Loucy (cell line): ENCODE results near the gene ENTPD8.

Experiments
- H2AFZ ChIP-seq: fragments of 200-600 bp; sonication (generic); 2 replicates; pipeline ENCODE4 v1.6.0; 2016; ENCODE audit warnings: antibody characterized with exemption, mild to moderate bottlenecking, low read length, moderate library complexity
- H3F3A ChIP-seq: fragments of 200-600 bp; 2 replicates; pipeline ENCODE4 v1.6.0; 2016; ENCODE audit warnings: antibody characterized with exemption, low read depth, mild to moderate bottlenecking
- H3K27me3 ChIP-seq: fragments of 200-600 bp; sonication (generic); 2 replicates; pipeline ENCODE4 v1.6.1; 2014; ENCODE audit warnings: low read length, mild to moderate bottlenecking; ENCODE audit not compliant: insufficient read depth, poor library complexity, severe bottlenecking
- H3K36me3 ChIP-seq: fragments of 200-600 bp; sonication (generic); 2 replicates; pipeline ENCODE4 v1.6.1; 2016; ENCODE audit warnings: low read length; ENCODE audit not compliant: insufficient read depth
- H3K4me1 ChIP-seq: fragments of 200-600 bp; sonication (generic); 2 replicates; pipeline ENCODE4 v1.5.1; 2014; ENCODE audit warnings: low read length, mild to moderate bottlenecking; ENCODE audit not compliant: insufficient read depth, poor library complexity, severe bottlenecking
- H3K4me2 ChIP-seq: fragments of 200-600 bp; sonication (generic); 2 replicates; pipeline ENCODE4 v1.6.0; 2014; ENCODE audit warnings: antibody characterized with exemption, low read length, low read depth, mild to moderate bottlenecking; ENCODE audit not compliant: poor library complexity, severe bottlenecking
- H3K4me3 ChIP-seq: fragments of 200-600 bp; sonication (generic); 2 replicates; pipeline ENCODE4 v1.5.1; 2014; ENCODE audit warnings: low read length, mild to moderate bottlenecking, mixed read lengths; ENCODE audit not compliant: poor library complexity, severe bottlenecking
- H3K79me2 ChIP-seq: fragments of 200-600 bp; sonication (generic); 2 replicates; pipeline ENCODE4 v1.6.1; 2014; ENCODE audit warnings: low read length; ENCODE audit not compliant: insufficient read depth
- H3K9ac ChIP-seq: fragments of 200-600 bp; sonication (generic); 2 replicates; pipeline ENCODE4 v1.6.0; 2014; ENCODE audit warnings: mild to moderate bottlenecking, low read depth, low read length, moderate library complexity; ENCODE audit not compliant: poor library complexity, severe bottlenecking
- H3K9me2 ChIP-seq: fragments of 200-600 bp; sonication (generic); replicated peaks from 2 replicates; pipeline ENCODE4 v1.6.1; 2016; ENCODE audit warnings: low read depth, low read length, mixed read lengths
- H3K9me3 ChIP-seq: fragments of 200-600 bp; sonication (generic); 2 replicates; pipeline ENCODE4 v1.6.1; 2014; ENCODE audit warnings: mild to moderate bottlenecking, antibody characterized with exemption, low read length, low read depth; ENCODE audit not compliant: insufficient read depth
- H4K20me1 ChIP-seq: fragments of 200-600 bp; sonication (generic); 2 replicates; pipeline ENCODE4 v1.6.0; 2014; ENCODE audit warnings: antibody characterized with exemption, low read length, mild to moderate bottlenecking; ENCODE audit not compliant: insufficient read depth, poor library complexity, severe bottlenecking
- EZH2phosphoT487 ChIP-seq: fragments of 200-600 bp; IDR thresholded peaks from 2 replicates; pipeline ENCODE4 v1.6.1; 2018; ENCODE audit warnings: antibody characterized with exemption, mild to moderate bottlenecking, moderate library complexity, borderline replicate concordance
- TF ChIP-seq, protein P1 (sequence below): fragments of 200-600 bp; sonication (generic); conservative IDR thresholded peaks from 2 replicates; pipeline ENCODE4 v1.5.1; 2014; ENCODE audit warnings: mild to moderate bottlenecking, antibody characterized with exemption, low read length

ENTPD8 gene

DNA sequence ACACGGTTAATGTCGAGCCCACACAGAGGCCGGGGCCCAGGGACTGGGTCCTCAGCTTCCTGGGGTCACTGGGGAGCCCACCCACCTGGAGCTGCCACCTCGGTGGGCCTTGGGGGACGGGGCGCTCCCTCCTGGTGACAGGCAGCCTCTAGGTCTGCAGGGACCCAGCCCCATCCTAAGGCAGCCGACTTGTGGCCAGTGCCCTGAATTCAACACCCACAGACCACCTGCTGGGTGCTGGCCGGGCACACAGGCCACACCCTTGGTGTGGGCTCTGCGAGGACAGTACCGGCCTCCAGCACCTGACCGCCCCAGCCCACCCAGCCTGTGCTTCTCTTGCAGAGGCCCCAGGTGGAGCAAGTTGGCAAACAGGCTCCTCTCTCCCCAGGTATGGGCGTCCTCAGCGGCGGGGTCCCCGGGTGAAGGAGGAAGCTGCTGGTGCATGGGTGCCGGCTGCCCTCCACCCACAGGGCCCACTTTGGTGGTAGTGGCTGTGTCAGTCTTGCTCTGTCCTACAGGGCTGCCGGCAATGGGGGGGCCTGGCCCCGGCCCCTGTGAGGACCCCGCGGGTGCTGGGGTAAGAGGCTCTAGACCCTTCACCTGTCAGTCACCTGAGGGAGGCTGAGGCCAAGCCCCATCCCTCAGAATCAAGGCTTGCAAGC lies 8.3 kb downstream of the ENTPD8 start:
- Histone ChIP-seq H3K79me2 (no peaks in the 10 kb centered on the region), H3K27me3 (no peaks in the 10 kb centered on the region), H3K9me3 (no peaks in the 10 kb centered on the region; the same call in 1 of the 2 replicates), H3K4me3 (no peak overlapping the region), H2AFZ (no peak overlapping the region), H3F3A (no peaks in the 10 kb centered on the region), H3K36me3 (no peaks in the 10 kb centered on the region), H3K4me1 (no peaks in the 10 kb centered on the region), H4K20me1 (no peaks in the 10 kb centered on the region), H3K9ac (no peak overlapping the region), H3K4me2 (no peak overlapping the region), H3K9me2 (no peaks in the 10 kb centered on the region)
- TF ChIP-seq, protein P1, sequence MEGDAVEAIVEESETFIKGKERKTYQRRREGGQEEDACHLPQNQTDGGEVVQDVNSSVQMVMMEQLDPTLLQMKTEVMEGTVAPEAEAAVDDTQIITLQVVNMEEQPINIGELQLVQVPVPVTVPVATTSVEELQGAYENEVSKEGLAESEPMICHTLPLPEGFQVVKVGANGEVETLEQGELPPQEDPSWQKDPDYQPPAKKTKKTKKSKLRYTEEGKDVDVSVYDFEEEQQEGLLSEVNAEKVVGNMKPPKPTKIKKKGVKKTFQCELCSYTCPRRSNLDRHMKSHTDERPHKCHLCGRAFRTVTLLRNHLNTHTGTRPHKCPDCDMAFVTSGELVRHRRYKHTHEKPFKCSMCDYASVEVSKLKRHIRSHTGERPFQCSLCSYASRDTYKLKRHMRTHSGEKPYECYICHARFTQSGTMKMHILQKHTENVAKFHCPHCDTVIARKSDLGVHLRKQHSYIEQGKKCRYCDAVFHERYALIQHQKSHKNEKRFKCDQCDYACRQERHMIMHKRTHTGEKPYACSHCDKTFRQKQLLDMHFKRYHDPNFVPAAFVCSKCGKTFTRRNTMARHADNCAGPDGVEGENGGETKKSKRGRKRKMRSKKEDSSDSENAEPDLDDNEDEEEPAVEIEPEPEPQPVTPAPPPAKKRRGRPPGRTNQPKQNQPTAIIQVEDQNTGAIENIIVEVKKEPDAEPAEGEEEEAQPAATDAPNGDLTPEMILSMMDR: no peak
- TF ChIP-seq EZH2phosphoT487: no peak

DNA sequence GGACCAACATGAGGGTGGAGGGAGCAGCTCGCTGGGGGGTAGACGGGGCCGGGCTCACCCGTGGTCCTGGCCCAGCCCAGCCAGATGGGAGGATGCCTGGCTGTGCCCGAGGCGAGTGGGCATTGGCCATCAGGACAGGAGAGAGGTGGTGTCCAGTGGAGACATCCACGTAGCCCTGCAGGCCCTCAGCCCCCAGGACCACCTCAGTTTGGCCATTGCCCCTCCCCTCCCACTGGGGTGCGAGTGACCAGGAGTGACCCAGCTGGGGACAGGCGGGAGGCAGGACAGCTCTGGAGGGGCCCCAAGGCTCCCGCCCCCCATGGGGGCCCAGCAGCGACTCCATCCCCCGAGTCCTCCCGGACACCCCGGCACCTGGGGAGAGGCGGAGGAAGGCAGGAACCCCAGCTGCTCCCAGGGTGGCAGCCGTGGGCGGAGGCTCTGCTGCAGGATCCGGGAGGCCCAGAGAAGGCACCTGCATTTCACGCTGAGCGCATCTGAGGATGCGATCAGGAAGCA lies 9.7 kb downstream of the ENTPD8 start:
- no peaks in the 10 kb centered on the region for H3K79me2 ChIP-seq
- no peak overlapping the region for H3K9ac ChIP-seq
- no peak overlapping the region for H3K4me3 ChIP-seq
- no peaks in the 10 kb centered on the region; the same call in 1 of the 2 replicates for H3K9me3 ChIP-seq
- no peaks in the 10 kb centered on the region for H3K27me3 ChIP-seq
- H3K9me2 ChIP-seq: no peaks in the 10 kb centered on the region
- no peak overlapping the region for H3K4me2 ChIP-seq
- H2AFZ ChIP-seq: no peak overlapping the region
- H3K4me1 ChIP-seq: no peaks in the 10 kb centered on the region
- H3F3A ChIP-seq: no peaks in the 10 kb centered on the region
- no peak for TF ChIP-seq EZH2phosphoT487
- TF ChIP-seq, protein P1: no peak
- no peaks in the 10 kb centered on the region for H3K36me3 ChIP-seq
- H4K20me1 ChIP-seq: no peaks in the 10 kb centered on the region

DNA sequence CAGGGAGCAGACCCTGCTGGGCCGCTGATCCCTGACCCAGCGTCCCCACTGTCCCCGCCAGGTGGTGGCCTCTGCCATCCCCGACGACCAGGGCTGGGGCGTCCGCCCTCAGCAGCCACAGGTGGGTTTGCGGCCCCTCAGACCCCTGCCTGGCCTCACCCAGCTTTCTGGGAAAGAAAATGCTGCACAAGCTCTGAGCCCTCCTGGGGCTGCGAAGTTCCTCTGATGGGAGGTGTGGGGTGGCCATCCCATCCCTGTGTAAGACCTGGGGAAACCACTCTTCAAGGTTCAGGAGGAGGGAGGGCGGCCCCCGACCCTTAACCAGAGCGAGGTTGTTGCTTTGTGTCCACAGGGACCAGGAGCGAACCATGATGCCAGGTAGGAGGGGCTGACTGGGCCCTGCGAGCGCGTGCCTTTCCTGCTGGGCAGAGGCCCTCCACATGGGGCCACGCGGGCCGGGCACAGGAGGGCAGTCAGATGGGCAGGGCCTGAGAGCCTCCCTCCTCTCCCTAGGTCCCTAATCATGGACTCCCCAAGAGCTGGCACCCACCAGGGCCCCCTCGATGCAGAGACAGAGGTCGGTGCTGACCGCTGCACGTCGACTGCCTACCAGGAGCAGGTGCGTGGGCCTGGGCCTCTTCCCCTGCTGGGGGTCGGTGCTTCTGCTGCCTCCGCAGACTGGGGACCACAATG lies 10.3 kb downstream of the ENTPD8 start:
- H2AFZ ChIP-seq: no peak overlapping the region
- no peaks in the 10 kb centered on the region for H3K27me3 ChIP-seq
- H4K20me1 ChIP-seq: no peaks in the 10 kb centered on the region
- TF ChIP-seq, protein P1: no peak
- no peak for TF ChIP-seq EZH2phosphoT487
- H3K9ac ChIP-seq: no peak overlapping the region
- H3K79me2 ChIP-seq: no peaks in the 10 kb centered on the region
- no peaks in the 10 kb centered on the region for H3K9me2 ChIP-seq
- H3K4me2 ChIP-seq: no peak overlapping the region
- H3K36me3 ChIP-seq: no peaks in the 10 kb centered on the region
- H3F3A ChIP-seq: no peaks in the 10 kb centered on the region
- no peaks in the 10 kb centered on the region for H3K9me3 ChIP-seq
- H3K4me3 ChIP-seq: no peak overlapping the region
- H3K4me1 ChIP-seq: no peaks in the 10 kb centered on the region
